Neutrophil (primary cell): ENCODE results near the gene TRIM63.
"Not testable (repeated sequence)": the region's sequence is repeated elsewhere in the genome, so short reads cannot be mapped to it uniquely, and the experiment has no call there.

Experiments used
- H3K27ac ChIP-seq: fragments of 200-600 bp; sonication (generic); 2 replicates; pipeline ENCODE4 v1.5.1; 2016; ENCODE audit warnings: mild to moderate bottlenecking, moderate library complexity
- H3K27me3 ChIP-seq: fragments of 200-600 bp; sonication (generic); 2 replicates; pipeline ENCODE4 v1.6.0; 2016; ENCODE audit warnings: mild to moderate bottlenecking
- H3K36me3 ChIP-seq: fragments of 200-600 bp; sonication (generic); 2 replicates; pipeline ENCODE4 v1.5.1; 2017
- H3K4me1 ChIP-seq, 2 experiments: fragments of 200-600 bp in 1 of 2; sonication (generic) in 1 of 2; 1 replicate in 1 of 2; 2 replicates in 1 of 2; pipeline versions ENCODE4 v1.5.1 to v1.6.1; 2013 to 2016; ENCODE audit warnings: low read depth in 1 of 2, low read length in 1 of 2, mild to moderate bottlenecking in 1 of 2, moderate library complexity in 1 of 2; ENCODE audit not compliant: control insufficient read depth in 1 of 2, insufficient read depth in 1 of 2
- H3K4me3 ChIP-seq, 2 experiments: fragments of 200-600 bp in 1 of 2; sonication (generic) in 1 of 2; 1 replicate in 1 of 2; 2 replicates in 1 of 2; pipeline ENCODE4 v1.5.1; 2013 to 2016; ENCODE audit warnings: low read depth in 1 of 2, low read length in 1 of 2, mild to moderate bottlenecking in 1 of 2, moderate library complexity in 1 of 2
- H3K9me3 ChIP-seq: fragments of 200-600 bp; sonication (generic); 2 replicates; pipeline ENCODE4 v1.5.1; 2016
- TF ChIP-seq, protein P1 (sequence below): fragments of 200-600 bp; sonication (generic); IDR thresholded peaks from 2 replicates; pipeline ENCODE4 v1.5.1; 2016; ENCODE audit warnings: antibody characterized with exemption

TRIM63 gene

GRCh38 chr1:26098602-26099001, 31.2 kb upstream of the TRIM63 start:
- peaks cover 41% of the 10 kb centered on the region for H3K27me3 ChIP-seq

DNA sequence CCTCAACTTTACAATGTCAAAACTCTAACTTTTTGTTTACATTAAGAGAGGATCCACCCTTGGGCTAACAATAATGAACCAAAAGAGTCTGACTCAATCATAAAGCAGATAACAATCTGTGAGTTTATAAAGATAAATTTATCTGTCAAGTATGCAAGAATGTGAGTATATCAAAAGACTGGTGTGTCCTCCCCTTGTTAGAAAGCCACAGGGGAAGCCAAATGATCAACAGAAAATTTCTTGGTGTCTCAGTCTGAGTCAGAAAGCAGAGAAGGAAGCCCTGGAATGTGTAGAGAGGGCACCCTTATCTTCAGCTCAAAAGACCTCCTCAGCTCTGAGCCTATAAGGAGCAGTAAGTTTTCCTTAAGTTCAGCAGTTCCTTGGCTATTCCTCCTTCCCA, 30.3 kb upstream of the TRIM63 start:
- Histone ChIP-seq H3K27me3 (peaks cover 41% of the 10 kb centered on the region), H3K4me1 (no peaks in the 10 kb centered on the region), H3K27ac (no peak overlapping the region), H3K9me3 (no peaks in the 10 kb centered on the region), H3K4me3 (no peak overlapping the region), H3K36me3 (no peaks in the 10 kb centered on the region)
- TF ChIP-seq, protein P1, sequence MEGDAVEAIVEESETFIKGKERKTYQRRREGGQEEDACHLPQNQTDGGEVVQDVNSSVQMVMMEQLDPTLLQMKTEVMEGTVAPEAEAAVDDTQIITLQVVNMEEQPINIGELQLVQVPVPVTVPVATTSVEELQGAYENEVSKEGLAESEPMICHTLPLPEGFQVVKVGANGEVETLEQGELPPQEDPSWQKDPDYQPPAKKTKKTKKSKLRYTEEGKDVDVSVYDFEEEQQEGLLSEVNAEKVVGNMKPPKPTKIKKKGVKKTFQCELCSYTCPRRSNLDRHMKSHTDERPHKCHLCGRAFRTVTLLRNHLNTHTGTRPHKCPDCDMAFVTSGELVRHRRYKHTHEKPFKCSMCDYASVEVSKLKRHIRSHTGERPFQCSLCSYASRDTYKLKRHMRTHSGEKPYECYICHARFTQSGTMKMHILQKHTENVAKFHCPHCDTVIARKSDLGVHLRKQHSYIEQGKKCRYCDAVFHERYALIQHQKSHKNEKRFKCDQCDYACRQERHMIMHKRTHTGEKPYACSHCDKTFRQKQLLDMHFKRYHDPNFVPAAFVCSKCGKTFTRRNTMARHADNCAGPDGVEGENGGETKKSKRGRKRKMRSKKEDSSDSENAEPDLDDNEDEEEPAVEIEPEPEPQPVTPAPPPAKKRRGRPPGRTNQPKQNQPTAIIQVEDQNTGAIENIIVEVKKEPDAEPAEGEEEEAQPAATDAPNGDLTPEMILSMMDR: no peak

More at GRCh38 chr1:26098602-26099001, 31.2 kb upstream of the TRIM63 start:
- no peak overlapping the region for H3K4me3 ChIP-seq
- H3K36me3 ChIP-seq: no peaks in the 10 kb centered on the region
- TF ChIP-seq, protein P1: no peak
- no peaks in the 10 kb centered on the region for H3K4me1 ChIP-seq
- no peaks in the 10 kb centered on the region for H3K9me3 ChIP-seq
- H3K27ac ChIP-seq: no peak overlapping the region

DNA sequence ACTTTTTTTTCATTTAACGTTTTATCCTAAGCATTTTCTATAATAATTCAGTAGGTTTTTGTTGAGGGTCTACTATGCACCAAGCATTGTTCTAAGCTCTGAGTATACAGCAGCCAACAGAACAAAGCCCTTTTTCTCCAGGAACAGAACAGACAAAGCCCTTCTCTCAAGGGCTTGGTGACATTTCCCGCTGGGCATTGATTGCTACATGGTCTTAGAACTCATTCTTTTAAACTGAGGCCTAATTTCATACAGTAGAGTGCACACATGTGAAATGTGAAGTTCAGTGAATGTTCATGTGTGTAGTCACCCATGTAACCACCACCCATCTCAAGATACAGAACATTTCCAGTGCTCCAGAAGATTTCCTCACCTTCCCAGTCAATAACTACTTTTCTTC, 29.0 kb upstream of the TRIM63 start:
- Histone ChIP-seq H3K27me3 (peaks cover 41% of the 10 kb centered on the region), H3K27ac (no peak overlapping the region), H3K36me3 (no peaks in the 10 kb centered on the region), H3K4me3 (no peak overlapping the region), H3K4me1 (no peaks in the 10 kb centered on the region), H3K9me3 (no peaks in the 10 kb centered on the region)
- TF ChIP-seq, protein P1: no peak

DNA sequence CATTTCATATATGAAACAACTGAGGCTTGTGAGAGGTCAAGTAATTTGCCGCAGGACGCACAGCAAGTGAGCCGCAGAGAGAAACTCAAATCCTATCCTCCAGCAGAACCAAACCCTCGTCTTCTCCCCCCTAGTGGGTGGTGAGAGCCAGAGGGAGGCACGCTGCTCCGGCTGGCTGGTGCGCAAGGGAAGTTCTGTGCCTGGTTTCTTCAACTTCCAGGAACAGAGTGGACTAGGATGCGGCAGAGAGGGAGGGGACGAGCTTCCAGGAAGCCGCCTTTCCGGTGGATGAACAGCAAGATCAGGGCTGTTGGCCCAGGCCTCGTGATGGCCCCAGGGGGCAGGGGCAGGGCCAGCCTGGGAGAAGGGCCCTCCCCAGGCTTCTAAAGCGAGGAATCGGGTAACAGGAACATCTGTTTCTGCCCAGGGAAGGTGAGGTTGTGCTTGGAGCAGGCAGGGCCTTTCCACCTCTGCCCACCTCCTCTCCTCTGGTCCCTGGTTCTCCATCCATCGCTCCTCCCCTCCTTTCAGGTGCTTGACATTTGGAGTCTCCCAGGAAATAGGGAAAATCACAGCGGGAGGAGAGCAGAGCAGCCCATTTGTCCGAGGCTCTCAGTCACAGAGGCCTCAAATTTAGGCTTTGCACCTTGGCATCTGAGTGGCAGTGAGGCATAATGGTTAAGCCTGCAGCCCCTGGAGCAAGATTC, 27.4 kb upstream of the TRIM63 start:
- Histone ChIP-seq H3K4me1 (no peaks in the 10 kb centered on the region), H3K4me3 (no peak overlapping the region), H3K27me3 (peaks cover 55% of the 10 kb centered on the region), H3K27ac (no peak overlapping the region), H3K9me3 (no peaks in the 10 kb centered on the region), H3K36me3 (no peaks in the 10 kb centered on the region)
- TF ChIP-seq, protein P1: no peak

DNA sequence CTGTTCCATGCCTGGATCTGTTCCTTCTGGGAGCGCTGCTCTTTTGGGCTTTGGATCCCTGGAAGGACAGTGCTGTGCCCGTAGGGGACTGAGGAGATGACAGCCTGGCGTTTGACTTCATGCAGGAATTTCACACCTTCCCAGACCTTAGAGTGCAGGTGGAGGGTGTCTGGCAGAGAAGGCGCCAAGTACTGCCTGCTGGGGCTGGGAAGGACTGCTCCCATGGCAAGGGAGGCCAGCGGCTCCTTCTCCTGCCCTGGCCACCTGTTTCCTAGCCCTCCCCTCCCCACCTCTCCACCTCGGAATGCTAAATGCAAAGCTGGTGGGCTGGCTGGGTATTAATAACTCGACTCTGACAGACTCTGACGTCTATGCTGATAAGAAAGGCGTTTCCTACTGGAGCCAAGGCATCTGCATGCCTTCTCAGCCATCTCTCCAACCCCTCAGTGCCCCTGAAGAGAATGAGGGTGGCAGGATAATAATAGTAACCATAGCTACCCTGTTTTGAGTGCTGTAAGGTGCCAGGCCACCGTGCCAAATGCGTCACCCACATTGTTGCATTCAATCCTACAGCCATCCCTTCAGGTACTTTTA, 26.7 kb upstream of the TRIM63 start:
- Histone ChIP-seq H3K9me3 (no peaks in the 10 kb centered on the region), H3K27me3 (peaks cover 61% of the 10 kb centered on the region), H3K4me1 (no peaks in the 10 kb centered on the region), H3K27ac (no peak overlapping the region), H3K4me3 (no peak overlapping the region), H3K36me3 (no peaks in the 10 kb centered on the region)
- TF ChIP-seq, protein P1: no peak

DNA sequence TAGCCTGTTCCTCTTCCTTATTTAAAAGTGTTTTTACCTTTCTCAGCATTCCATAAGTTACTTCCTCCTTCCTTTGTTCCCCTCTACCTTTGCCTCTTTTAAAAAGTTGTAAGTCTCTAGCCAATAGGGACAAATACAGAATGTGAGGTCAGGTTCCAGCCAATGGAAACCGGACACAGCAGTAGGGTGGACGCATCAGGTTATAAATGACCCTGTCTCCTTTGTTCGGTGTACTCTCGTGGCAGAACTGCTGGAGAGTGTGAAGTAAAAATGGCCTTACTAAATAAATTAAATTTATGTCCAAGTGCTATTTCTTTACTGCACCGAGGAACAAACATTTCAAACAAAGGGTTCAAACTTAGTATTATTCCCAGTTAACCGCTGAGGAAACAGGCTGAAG, 26.1 kb upstream of the TRIM63 start:
- H3K36me3 ChIP-seq, H3K4me3 ChIP-seq, H3K4me1 ChIP-seq, H3K9me3 ChIP-seq, H3K27ac ChIP-seq: not testable (repeated sequence)
- peaks cover 64% of the 10 kb centered on the region for H3K27me3 ChIP-seq
